ENCODE results near the gene PLA2G2F. TPM values are rescaled to one million over a fixed set of nuclear protein-coding genes. Genes with fewer than 3 reads are reported as not detected.

The PLA2G2F gene
- total and polyA plus RNA-seq, 2 donors (not counting 3 experiments of a cell fraction or from before 2014, with no cell fraction given) = not detected

- DNase-seq (ENCODE audit: low read depth, low spot score) = no peak
- Histone ChIP-seq H3K9me1 (replicated peaks; ENCODE audit: control insufficient read depth, extremely low read depth, insufficient read depth, low read length) (no peaks in the 10 kb centered on the region), H2AFZ (ENCODE audit: low read depth, low read length) (no peak overlapping the region), H3K4me2 (ENCODE audit: insufficient read depth, low read length) (no peak overlapping the region), H3K79me2 (ENCODE audit: control insufficient read depth, insufficient read depth, low read length) (no peaks in the 10 kb centered on the region), H3K27me3 (ENCODE audit: control insufficient read depth in 2 of 2, insufficient read depth in 2 of 2, low read length in 2 of 2) (peaks cover 14 to 22% of the 10 kb centered on the region in 2 experiments), H3K36me3 (ENCODE audit: control insufficient read depth in 2 of 2, extremely low read depth in 1 of 2, insufficient read depth in 2 of 2, low read length in 2 of 2) (no peaks in the 10 kb centered on the region), H3K4me3 (replicated peaks in 1 of 3; ENCODE audit: insufficient read depth in 1 of 3, low read depth in 1 of 3, low read length in 3 of 3) (no peak overlapping the region), H3K27ac (ENCODE audit: insufficient read depth, low read depth, low read length) (no peak overlapping the region), H3K9me3 (replicated peaks; ENCODE audit: control insufficient read depth, insufficient read depth, low read length) (no peaks in the 10 kb centered on the region), H3K9ac (replicated peaks; ENCODE audit: extremely low read depth, insufficient read depth, low read length) (no peak overlapping the region), H3K4me1 (ENCODE audit: control insufficient read depth, extremely low read depth, insufficient read depth, low read length) (peaks cover 4% of the 10 kb centered on the region), H4K20me1 (replicated peaks; ENCODE audit: control insufficient read depth, extremely low read depth, insufficient read depth, low read length) (no peaks in the 10 kb centered on the region)
- intact Hi-C loops (cut with micrococcal nuclease) = no loop called here
- POLR2A ChIA-PET = no interaction called here
- dilution Hi-C loops (cut with MboI; ENCODE audit: extremely low pct_ligation_motif_present, low sequenced_read_pairs) = no loop called here
- no peak for FAIRE-seq
- BruUV-seq (replicated peaks) = no TSS peak
- CTCF ChIA-PET = interaction anchor here (1.5 to 1.9 kb wide), 2 partner anchors 11 to 19 kb away, joined by 5 to 6 read pairs; no protein-coding TSS in a partner anchor
- no peak for TF ChIP-seq POLR2AphosphoS5 (IDR thresholded peaks at IDR 0.05; ENCODE audit: insufficient read depth, low read depth, low read length)
- TF ChIP-seq MYC (IDR thresholded peaks at IDR 0.05; ENCODE audit: low read depth, low read length) = no peak
- TF ChIP-seq FOS (IDR thresholded peaks at IDR 0.05; ENCODE audit: borderline replicate concordance, insufficient read depth, low read length) = no peak
- TF ChIP-seq EZH2 (IDR thresholded peaks at IDR 0.05; ENCODE audit: borderline replicate concordance, low read depth, low read length, severe bottlenecking) = no peak
- TF ChIP-seq GATA2 (IDR thresholded peaks at IDR 0.05; ENCODE audit: insufficient read depth, insufficient read length, low read depth, low read length) = no peak
Measured at GRCh38 chr1:20184481-20184900, 45.4 kb downstream of the PLA2G2F start.

GRCh38 chr1:20184997-20185833 lies 46.1 kb downstream of the PLA2G2F start:
- Histone ChIP-seq H3K4me3 (replicated peaks in 1 of 3; ENCODE audit: insufficient read depth in 1 of 3, low read depth in 1 of 3, low read length in 3 of 3) (no peak overlapping the region), H3K36me3 (ENCODE audit: control insufficient read depth in 2 of 2, extremely low read depth in 1 of 2, insufficient read depth in 2 of 2, low read length in 2 of 2) (no peaks in the 10 kb centered on the region), H3K79me2 (ENCODE audit: control insufficient read depth, insufficient read depth, low read length) (no peaks in the 10 kb centered on the region), H3K4me2 (ENCODE audit: insufficient read depth, low read length) (no peak overlapping the region), H3K27me3 (ENCODE audit: control insufficient read depth in 2 of 2, insufficient read depth in 2 of 2, low read length in 2 of 2) (peaks cover 14 to 22% of the 10 kb centered on the region in 2 experiments), H3K9me1 (replicated peaks; ENCODE audit: control insufficient read depth, extremely low read depth, insufficient read depth, low read length) (no peaks in the 10 kb centered on the region), H3K4me1 (ENCODE audit: control insufficient read depth, extremely low read depth, insufficient read depth, low read length) (peaks cover 4% of the 10 kb centered on the region), H4K20me1 (replicated peaks; ENCODE audit: control insufficient read depth, extremely low read depth, insufficient read depth, low read length) (no peaks in the 10 kb centered on the region), H3K9me3 (replicated peaks; ENCODE audit: control insufficient read depth, insufficient read depth, low read length) (no peaks in the 10 kb centered on the region), H3K27ac (ENCODE audit: insufficient read depth, low read depth, low read length) (no peak overlapping the region), H2AFZ (ENCODE audit: low read depth, low read length) (no peak overlapping the region), H3K9ac (replicated peaks; ENCODE audit: extremely low read depth, insufficient read depth, low read length) (no peak overlapping the region)
- peak; percentile 61 for FAIRE-seq
- POLR2A ChIA-PET = no interaction called here
- intact Hi-C loops (cut with micrococcal nuclease) = no loop called here
- dilution Hi-C loops (cut with MboI; ENCODE audit: extremely low pct_ligation_motif_present, low sequenced_read_pairs) = no loop called here
- no peak for TF ChIP-seq FOS (IDR thresholded peaks at IDR 0.05; ENCODE audit: borderline replicate concordance, insufficient read depth, low read length)
- TF ChIP-seq JUN (IDR thresholded peaks at IDR 0.05; ENCODE audit: borderline replicate concordance, insufficient read depth, insufficient read length, low read depth) = no peak
- TF ChIP-seq MYC (IDR thresholded peaks at IDR 0.05; ENCODE audit: low read depth, low read length) = no peak
- peak; percentile 35 for TF ChIP-seq EZH2 (IDR thresholded peaks at IDR 0.05; ENCODE audit: borderline replicate concordance, low read depth, low read length, severe bottlenecking)
- TF ChIP-seq POLR2A (IDR thresholded peaks at IDR 0.05; ENCODE audit: low read depth, low read length) = no peak
- TF ChIP-seq GATA2 (IDR thresholded peaks at IDR 0.05; ENCODE audit: insufficient read depth, insufficient read length, low read depth, low read length) = peak; percentile 77
- TF ChIP-seq MAX (IDR thresholded peaks at IDR 0.05; ENCODE audit: insufficient read depth, insufficient read length) = no peak
- no TSS peak for BruUV-seq (replicated peaks)
- CTCF ChIA-PET = no interaction called here
- no peak for DNase-seq (ENCODE audit: low read depth, low spot score)

Data from endothelial cell of umbilical vein (primary cell).